DMS79 treated with DMSO at 0.1 percent for 48 hours (cell line): ENCODE data around the gene AGFG2.
"Not testable (repeated sequence)": the region's sequence is repeated elsewhere in the genome, so short reads cannot be mapped to it uniquely, and the experiment has no call there.

Experiments
- DNase-seq: peaks from one replicate; lab custom pipeline; 2025; lab: John Stamatoyannopoulos, UW

Gene AGFG2

GRCh38 chr7:100521076-100521475 lies 17.9 kb upstream of the AGFG2 start:
- DNase-seq, result no peak

GRCh38 chr7:100521909-100522593 lies 17.0 kb upstream of the AGFG2 start:
- DNase-seq, result not testable (repeated sequence)

GRCh38 chr7:100523192-100523591 lies 15.8 kb upstream of the AGFG2 start:
- not testable (repeated sequence) for DNase-seq

GRCh38 chr7:100528108-100528866 lies 10.7 kb upstream of the AGFG2 start:
- not testable (repeated sequence) for DNase-seq

- no peak for DNase-seq
These were observed 6.6 kb upstream of the AGFG2 start for GRCh38 chr7:100532165-100533022.

GRCh38 chr7:100535982-100536381 lies 3.0 kb upstream of the AGFG2 start:
- not testable (repeated sequence) for DNase-seq

- not testable (repeated sequence) for DNase-seq
These were observed 2.3 kb upstream of the AGFG2 start for GRCh38 chr7:100536695-100537094.

GRCh38 chr7:100538348-100538653 lies 702 bp upstream of the AGFG2 start:
- no peak for DNase-seq

GRCh38 chr7:100539436-100540006 lies 518 bp downstream of the AGFG2 start:
- DNase-seq, result no peak

- no peak for DNase-seq
These were observed 1.2 kb downstream of the AGFG2 start for GRCh38 chr7:100540073-100540723.

- DNase-seq, result not testable (repeated sequence)
These were observed 2.3 kb downstream of the AGFG2 start for GRCh38 chr7:100541309-100541708.

- no peak for DNase-seq
These were observed 4.6 kb downstream of the AGFG2 start for GRCh38 chr7:100543586-100543985.

- no peak for DNase-seq
These were observed 5.4 kb downstream of the AGFG2 start for GRCh38 chr7:100544386-100544785.

- DNase-seq, result no peak
These were observed 6.0 kb downstream of the AGFG2 start for GRCh38 chr7:100544967-100545359.

- DNase-seq, result no peak
These were observed 6.5 kb downstream of the AGFG2 start for GRCh38 chr7:100545360-100546128.

- DNase-seq, result no peak
These were observed 7.3 kb downstream of the AGFG2 start for GRCh38 chr7:100546129-100546925.

GRCh38 chr7:100546926-100547800 lies 8.2 kb downstream of the AGFG2 start:
- DNase-seq, result no peak

GRCh38 chr7:100547872-100548271 lies 8.9 kb downstream of the AGFG2 start:
- DNase-seq, result no peak

- DNase-seq, result not testable (repeated sequence)
These were observed 9.4 kb downstream of the AGFG2 start for GRCh38 chr7:100548446-100548845.
